Hepatocyte (in vitro differentiated cells): ENCODE measurements around the gene RAB3C.

ENCODE experiments used
- CTCF ChIP-seq: fragments of 200-600 bp; sonication (generic); IDR thresholded peaks from 2 replicates; pipeline ENCODE4 v1.5.1; 2016; ENCODE audit warnings: antibody characterized with exemption, mild to moderate bottlenecking; ENCODE audit not compliant: poor library complexity
- EZH2phosphoT487 ChIP-seq: fragments of 200-600 bp; sonication (generic); IDR thresholded peaks from one replicate; pipeline ENCODE4 v1.6.1; 2018; ENCODE audit warnings: antibody characterized with exemption, mild to moderate bottlenecking, low read depth, moderate library complexity; ENCODE audit not compliant: unreplicated experiment, severe bottlenecking

DNA sequence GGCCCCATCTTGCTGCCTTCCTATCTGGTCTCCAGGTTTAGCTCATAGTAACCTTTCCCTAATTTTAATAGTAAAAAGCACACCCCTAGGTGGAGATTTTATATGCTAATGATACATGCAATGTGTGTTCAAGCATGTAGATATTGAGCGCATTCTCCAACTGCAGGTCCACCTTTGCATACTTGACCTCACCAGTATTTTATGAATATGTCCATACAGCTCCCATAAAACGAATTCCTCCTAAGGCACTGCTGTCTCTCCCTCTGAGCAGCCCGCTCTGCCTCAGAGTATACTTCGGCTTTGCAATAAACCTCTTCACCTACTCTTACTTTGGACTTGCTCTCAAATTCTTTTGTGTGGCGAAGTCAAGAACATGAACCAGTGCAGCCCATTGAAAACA is 153.3 kb downstream of the RAB3C start:
- TF ChIP-seq CTCF: no peak
- TF ChIP-seq EZH2phosphoT487: no peak
